Measurements from ENCODE around the gene BNC2. TPM values are rescaled to one million over a fixed set of nuclear protein-coding genes. Genes with fewer than 3 reads are reported as not detected.
A peak's percentile ranks its signal among the peaks of the same experiment; 100 is the strongest.

Gene BNC2
- polyA plus RNA-seq, 4 donors: 0.81 to 11.1 (median 1.3) TPM; not detected in 1

DNA sequence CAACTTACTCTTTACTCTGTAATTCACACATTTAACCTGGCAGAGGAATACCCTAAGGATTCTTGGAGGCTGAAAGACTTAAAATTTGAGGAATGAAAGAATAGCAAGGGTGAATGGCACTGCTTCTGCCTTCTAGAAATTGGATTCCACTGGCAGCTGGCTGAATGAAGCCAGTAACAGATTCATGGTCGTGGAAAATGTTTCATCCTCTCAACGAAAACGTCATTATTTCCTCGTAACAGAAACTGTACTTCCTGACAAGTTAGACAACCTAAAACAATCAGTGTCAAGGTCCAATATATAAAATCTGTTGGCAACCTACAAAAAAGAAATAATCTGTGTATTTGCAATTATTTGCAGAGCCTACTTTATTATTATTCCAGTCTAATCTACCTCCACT, 39.7 kb downstream of the BNC2 start:
- Histone ChIP-seq H3K4me1 (ENCODE audit: control insufficient read depth in 3 of 3, insufficient read depth in 2 of 3, low read depth in 1 of 3, low read length in 2 of 3) (peaks cover 0 to 9% (median 0%) of the 10 kb centered on the region in 3 donors), H3K27ac (ENCODE audit: low read depth in 1 of 3, low read length in 2 of 3) (no peak overlapping the region), H3K36me3 (ENCODE audit: control insufficient read depth in 3 of 3, insufficient read depth in 2 of 3, low read depth in 1 of 3, low read length in 3 of 3) (no peaks in the 10 kb centered on the region), H3K9me3 (ENCODE audit: control insufficient read depth in 2 of 2, insufficient read depth in 1 of 2, low read depth in 1 of 2, low read length in 1 of 2) (no peaks in the 10 kb centered on the region), H3K27me3 (ENCODE audit: control insufficient read depth in 3 of 3, insufficient read depth in 3 of 3, low read length in 3 of 3) (peaks cover 0 to 3% (median 0%) of the 10 kb centered on the region in 3 donors), H3K4me3 (ENCODE audit: low read depth in 1 of 3, low read length in 3 of 3) (no peak overlapping the region)
- DNase-seq (no peak), FAIRE-seq (no peak)
- WGBS, 3 donors: 49 to 70% (median 66%) methylated on average over 4 of the region's 4 CpGs

DNA sequence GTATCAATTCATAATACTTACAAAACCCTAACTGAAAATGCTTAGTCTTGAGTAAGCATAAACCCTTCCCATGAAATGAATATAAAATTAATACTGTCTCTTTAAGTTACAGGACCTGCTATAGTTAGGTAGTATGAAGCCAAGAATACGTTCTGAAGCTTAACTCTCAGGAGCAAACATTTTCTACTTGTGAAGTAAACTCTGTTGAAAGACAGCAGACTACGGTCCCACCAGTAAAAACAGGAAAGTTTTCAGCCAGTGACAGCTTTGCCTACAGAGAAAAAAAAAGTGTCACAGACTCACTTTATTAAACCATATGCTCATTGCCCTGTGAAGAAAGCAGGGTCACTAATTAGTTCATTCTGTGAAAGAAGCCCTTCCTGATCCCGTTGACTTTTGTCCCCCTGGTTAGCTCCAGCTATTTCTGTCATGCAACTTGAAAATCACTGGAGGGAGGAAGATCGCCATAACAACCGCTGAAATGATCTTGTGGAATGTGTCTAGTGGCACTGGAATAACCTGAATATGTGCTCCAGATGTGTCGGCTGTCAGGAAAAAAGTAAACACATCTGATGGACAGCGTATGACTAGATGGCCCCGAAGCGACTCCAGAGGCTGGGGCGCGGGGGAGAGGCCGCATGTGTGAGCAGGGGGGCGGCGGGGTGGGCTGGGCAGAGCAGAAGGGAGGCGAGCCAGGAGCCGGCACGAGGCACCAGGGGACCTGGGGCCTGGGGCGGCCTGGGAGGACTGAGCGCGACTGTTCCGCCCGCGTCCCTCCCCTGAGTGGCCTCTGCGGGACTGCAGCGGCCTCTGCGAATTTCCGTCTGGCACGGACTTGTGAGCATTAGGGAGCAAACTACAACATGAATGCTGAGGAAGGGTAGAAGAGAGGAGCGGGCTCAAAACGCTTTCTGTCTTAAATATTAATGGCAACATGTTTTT, 41.9 kb downstream of the BNC2 start:
- 11 to 24% (median 15%) methylated on average over 29 to 30 of the region's 30 CpGs for WGBS, 3 donors
- H3K27ac ChIP-seq (ENCODE audit: low read depth in 1 of 3, low read length in 2 of 3): peak overlapping the region in 2 of 3 donors; percentile 27 to 64
- H3K4me3 ChIP-seq (ENCODE audit: low read depth in 1 of 3, low read length in 3 of 3): peak overlapping the region in 2 of 3 donors; percentile 5 to 13
- peak in 1 of 2 donors; percentile 80 for DNase-seq
- H3K4me1 ChIP-seq (ENCODE audit: control insufficient read depth in 3 of 3, insufficient read depth in 2 of 3, low read depth in 1 of 3, low read length in 2 of 3): peaks cover 0 to 12% (median 0%) of the 10 kb centered on the region in 3 donors
- H3K27me3 ChIP-seq (ENCODE audit: control insufficient read depth in 3 of 3, insufficient read depth in 3 of 3, low read length in 3 of 3): peaks cover 0 to 3% (median 0%) of the 10 kb centered on the region in 3 donors
- H3K36me3 ChIP-seq (ENCODE audit: control insufficient read depth in 3 of 3, insufficient read depth in 2 of 3, low read depth in 1 of 3, low read length in 3 of 3): no peaks in the 10 kb centered on the region
- FAIRE-seq: no peak
- H3K9me3 ChIP-seq (ENCODE audit: control insufficient read depth in 2 of 2, insufficient read depth in 1 of 2, low read depth in 1 of 2, low read length in 1 of 2): no peaks in the 10 kb centered on the region

DNA sequence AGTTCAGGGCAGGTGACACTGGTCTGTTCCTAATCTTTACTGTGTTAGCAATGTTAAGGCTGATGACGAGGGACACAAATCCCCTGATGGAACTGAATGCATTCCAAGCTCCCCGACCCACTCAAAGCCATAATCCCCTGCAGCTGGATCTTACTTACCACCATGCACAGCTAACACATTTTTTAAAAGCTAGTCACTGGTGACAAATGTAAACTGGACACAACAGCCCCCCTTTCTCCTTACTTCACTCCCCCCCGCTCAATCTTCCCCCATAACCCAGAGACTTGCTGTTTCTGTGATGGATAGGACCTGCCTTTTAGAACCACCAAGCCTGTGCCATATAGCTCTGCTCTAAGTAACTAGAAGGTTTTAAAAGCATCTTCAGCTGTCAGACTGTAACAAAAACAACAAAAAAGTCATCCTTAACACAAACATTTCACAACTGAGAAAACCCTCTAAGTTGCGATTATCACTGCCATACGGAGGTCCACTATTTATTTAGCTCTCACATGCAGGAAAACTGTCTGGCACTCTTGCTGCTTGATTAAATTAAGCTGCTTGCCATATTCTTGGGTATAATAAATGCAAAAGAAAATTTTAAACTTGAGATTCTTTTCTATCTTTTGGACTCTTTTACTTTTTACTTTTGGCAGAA, 44.4 kb downstream of the BNC2 start:
- Histone ChIP-seq H3K4me1 (ENCODE audit: control insufficient read depth in 3 of 3, insufficient read depth in 2 of 3, low read depth in 1 of 3, low read length in 2 of 3) (peaks cover 0 to 7% (median 0%) of the 10 kb centered on the region in 3 donors), H3K27me3 (ENCODE audit: control insufficient read depth in 3 of 3, insufficient read depth in 3 of 3, low read length in 3 of 3) (peaks cover 0 to 3% (median 0%) of the 10 kb centered on the region in 3 donors), H3K9me3 (ENCODE audit: control insufficient read depth in 2 of 2, insufficient read depth in 1 of 2, low read depth in 1 of 2, low read length in 1 of 2) (no peaks in the 10 kb centered on the region), H3K4me3 (ENCODE audit: low read depth in 1 of 3, low read length in 3 of 3) (no peak overlapping the region), H3K36me3 (ENCODE audit: control insufficient read depth in 3 of 3, insufficient read depth in 2 of 3, low read depth in 1 of 3, low read length in 3 of 3) (no peaks in the 10 kb centered on the region), H3K27ac (ENCODE audit: low read depth in 1 of 3, low read length in 2 of 3) (peak overlapping the region in 1 of 3 donors; percentile 5)
- FAIRE-seq (no peak), DNase-seq (no peak)
- WGBS, 3 donors: 64 to 77% (median 74%) methylated on average over 5 of the region's 5 CpGs

DNA sequence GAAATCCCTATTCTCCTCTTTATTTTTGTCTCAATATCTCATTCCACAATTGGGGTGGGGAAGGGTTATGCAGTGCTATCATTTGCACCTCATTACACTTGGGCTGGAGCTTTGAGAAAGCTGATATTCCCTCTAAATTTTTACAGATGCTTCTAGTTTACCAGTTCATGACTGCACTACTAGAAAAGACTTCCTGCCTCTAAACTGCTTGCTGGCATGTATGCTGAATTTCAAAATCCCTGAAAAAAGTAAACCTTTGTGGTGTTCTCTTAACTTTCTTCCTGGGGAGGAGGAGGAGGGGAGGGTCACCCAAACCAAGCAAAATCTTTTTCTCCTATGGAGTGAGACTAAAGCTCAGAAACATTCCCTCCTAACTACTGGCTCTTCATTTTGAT, 45.1 kb downstream of the BNC2 start:
- Histone ChIP-seq H3K4me1 (ENCODE audit: control insufficient read depth in 3 of 3, insufficient read depth in 2 of 3, low read depth in 1 of 3, low read length in 2 of 3) (peaks cover 0 to 7% (median 0%) of the 10 kb centered on the region in 3 donors), H3K36me3 (ENCODE audit: control insufficient read depth in 3 of 3, insufficient read depth in 2 of 3, low read depth in 1 of 3, low read length in 3 of 3) (no peaks in the 10 kb centered on the region), H3K9me3 (ENCODE audit: control insufficient read depth in 2 of 2, insufficient read depth in 1 of 2, low read depth in 1 of 2, low read length in 1 of 2) (no peaks in the 10 kb centered on the region), H3K27me3 (ENCODE audit: control insufficient read depth in 3 of 3, insufficient read depth in 3 of 3, low read length in 3 of 3) (peaks cover 0 to 3% (median 0%) of the 10 kb centered on the region in 3 donors), H3K27ac (ENCODE audit: low read depth in 1 of 3, low read length in 2 of 3) (no peak overlapping the region), H3K4me3 (ENCODE audit: low read depth in 1 of 3, low read length in 3 of 3) (no peak overlapping the region)
- FAIRE-seq (no peak), DNase-seq (no peak)

DNA sequence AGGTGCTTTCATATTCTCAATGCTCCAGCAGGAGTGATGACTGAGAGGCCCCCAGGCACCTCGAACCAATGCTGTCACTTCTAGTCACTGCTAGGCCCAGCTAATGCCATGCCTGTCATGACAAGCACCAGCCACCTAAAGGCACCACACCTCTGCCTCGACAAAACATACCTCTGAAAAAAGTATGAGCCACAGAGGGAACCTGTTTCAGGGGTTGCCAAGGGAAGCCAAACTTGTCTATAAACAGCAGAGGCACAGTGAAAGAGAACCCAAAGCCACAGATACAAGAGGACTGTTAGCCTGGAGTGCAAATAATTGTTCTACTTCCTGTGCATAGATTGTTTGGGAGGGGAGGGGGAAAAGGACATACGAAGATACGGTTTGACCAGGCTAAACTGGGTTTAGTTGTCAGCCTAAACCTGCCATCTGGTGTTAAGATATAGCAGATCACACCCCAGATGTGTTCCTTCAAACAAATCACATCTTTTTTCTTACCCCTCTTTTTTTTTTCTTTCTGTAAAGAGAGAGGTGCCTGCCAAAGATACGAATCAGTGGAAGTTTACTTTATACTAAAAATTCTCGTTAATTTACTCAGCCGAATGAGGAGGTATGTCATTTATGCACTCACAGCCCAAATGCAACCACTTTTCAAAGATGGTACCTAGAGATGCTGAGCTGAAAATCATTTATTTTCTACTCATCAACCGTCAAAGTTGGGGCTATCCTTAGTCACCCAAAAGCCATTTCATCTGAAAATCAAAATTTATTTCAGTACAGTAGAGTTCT, 45.7 kb downstream of the BNC2 start:
- H3K4me3 ChIP-seq (ENCODE audit: low read depth in 1 of 3, low read length in 3 of 3): no peak overlapping the region
- DNase-seq (peak in 1 of 2 donors; percentile 39), FAIRE-seq (no peak)
- no peaks in the 10 kb centered on the region for H3K9me3 ChIP-seq (ENCODE audit: control insufficient read depth in 2 of 2, insufficient read depth in 1 of 2, low read depth in 1 of 2, low read length in 1 of 2)
- no peaks in the 10 kb centered on the region for H3K36me3 ChIP-seq (ENCODE audit: control insufficient read depth in 3 of 3, insufficient read depth in 2 of 3, low read depth in 1 of 3, low read length in 3 of 3)
- 46 to 53% (median 50%) methylated on average over 8 of the region's 8 CpGs for WGBS, 3 donors
- H3K27ac ChIP-seq (ENCODE audit: low read depth in 1 of 3, low read length in 2 of 3): peak overlapping the region in 2 of 3 donors; percentile 14 to 39
- H3K4me1 ChIP-seq (ENCODE audit: control insufficient read depth in 3 of 3, insufficient read depth in 2 of 3, low read depth in 1 of 3, low read length in 2 of 3): peaks cover 0 to 7% (median 0%) of the 10 kb centered on the region in 3 donors
- H3K27me3 ChIP-seq (ENCODE audit: control insufficient read depth in 3 of 3, insufficient read depth in 3 of 3, low read length in 3 of 3): peaks cover 0 to 3% (median 0%) of the 10 kb centered on the region in 3 donors

DNA sequence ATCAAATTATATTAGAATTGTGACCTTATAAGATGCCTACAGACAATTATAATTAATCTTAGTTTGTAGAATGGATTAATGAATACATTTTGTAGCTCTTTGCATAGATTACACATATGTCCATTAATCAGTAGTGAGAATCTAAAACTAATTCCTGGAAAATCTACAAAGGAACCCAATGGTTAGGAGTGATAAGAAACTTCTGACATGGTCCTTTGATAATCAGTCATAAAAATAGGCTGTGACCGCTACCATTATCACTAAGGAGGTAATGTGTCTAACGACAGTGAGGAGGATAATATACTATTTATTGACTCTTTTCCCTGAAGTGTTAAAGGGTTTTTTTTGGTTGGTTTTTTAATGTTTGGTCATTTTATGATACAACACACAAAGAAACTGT, 46.6 kb downstream of the BNC2 start:
- peaks cover 0 to 3% (median 0%) of the 10 kb centered on the region in 3 donors for H3K27me3 ChIP-seq (ENCODE audit: control insufficient read depth in 3 of 3, insufficient read depth in 3 of 3, low read length in 3 of 3)
- no peak overlapping the region for H3K4me3 ChIP-seq (ENCODE audit: low read depth in 1 of 3, low read length in 3 of 3)
- 17 to 65% (median 39%) methylated on average over 2 of the region's 2 CpGs for WGBS, 3 donors
- H3K27ac ChIP-seq (ENCODE audit: low read depth in 1 of 3, low read length in 2 of 3): no peak overlapping the region
- FAIRE-seq (no peak), DNase-seq (no peak)
- H3K36me3 ChIP-seq (ENCODE audit: control insufficient read depth in 3 of 3, insufficient read depth in 2 of 3, low read depth in 1 of 3, low read length in 3 of 3): no peaks in the 10 kb centered on the region
- H3K4me1 ChIP-seq (ENCODE audit: control insufficient read depth in 3 of 3, insufficient read depth in 2 of 3, low read depth in 1 of 3, low read length in 2 of 3): peaks cover 0 to 7% (median 0%) of the 10 kb centered on the region in 3 donors
- no peaks in the 10 kb centered on the region for H3K9me3 ChIP-seq (ENCODE audit: control insufficient read depth in 2 of 2, insufficient read depth in 1 of 2, low read depth in 1 of 2, low read length in 1 of 2)

DNA sequence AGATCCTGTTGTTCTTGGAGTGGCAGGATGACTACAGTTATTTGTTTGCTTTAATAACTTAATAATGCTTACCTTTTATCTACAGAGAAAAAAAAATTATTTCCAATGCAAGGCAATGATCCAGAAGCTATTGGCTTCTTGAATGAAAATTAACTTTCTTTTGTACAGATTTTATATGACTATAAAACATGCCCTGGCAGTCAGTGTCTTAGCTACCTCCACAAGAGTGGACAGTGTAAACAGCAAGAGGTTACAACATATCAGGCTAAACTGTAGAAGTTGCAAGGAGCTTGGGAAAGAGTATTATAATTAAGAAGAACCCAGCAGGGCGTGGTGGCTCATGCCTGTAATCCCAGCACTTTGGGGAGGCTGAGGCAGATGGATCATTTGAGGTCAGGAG, 49.1 kb downstream of the BNC2 start:
- peaks cover 0 to 7% (median 0%) of the 10 kb centered on the region in 3 donors for H3K4me1 ChIP-seq (ENCODE audit: control insufficient read depth in 3 of 3, insufficient read depth in 2 of 3, low read depth in 1 of 3, low read length in 2 of 3)
- WGBS, 3 donors: 37 to 83% (median 39%) methylated on average over 1 of the region's 1 CpG
- no peak overlapping the region for H3K4me3 ChIP-seq (ENCODE audit: low read depth in 1 of 3, low read length in 3 of 3)
- DNase-seq (no peak), FAIRE-seq (no peak)
- H3K36me3 ChIP-seq (ENCODE audit: control insufficient read depth in 3 of 3, insufficient read depth in 2 of 3, low read depth in 1 of 3, low read length in 3 of 3): no peaks in the 10 kb centered on the region
- no peak overlapping the region for H3K27ac ChIP-seq (ENCODE audit: low read depth in 1 of 3, low read length in 2 of 3)
- H3K9me3 ChIP-seq (ENCODE audit: control insufficient read depth in 2 of 2, insufficient read depth in 1 of 2, low read depth in 1 of 2, low read length in 1 of 2): no peaks in the 10 kb centered on the region
- H3K27me3 ChIP-seq (ENCODE audit: control insufficient read depth in 3 of 3, insufficient read depth in 3 of 3, low read length in 3 of 3): no peaks in the 10 kb centered on the region

DNA sequence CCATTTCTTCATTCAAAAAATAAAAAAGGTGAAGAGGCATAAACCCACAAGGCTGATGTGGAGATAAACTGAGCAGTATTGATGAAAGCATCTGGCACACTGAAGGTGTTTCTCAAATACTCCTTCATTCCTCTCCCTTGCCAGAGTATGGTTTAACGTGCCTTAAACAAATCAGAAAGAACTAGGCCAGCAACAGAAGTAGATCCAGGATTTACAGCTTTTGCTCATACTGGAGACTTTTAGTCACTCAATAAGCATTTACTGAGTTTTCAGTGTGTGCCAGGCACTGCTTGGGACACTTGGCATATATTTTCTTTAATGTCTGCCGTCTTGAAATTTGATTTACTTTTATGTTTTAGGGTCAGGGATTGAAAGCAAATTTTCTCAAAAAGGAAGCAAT, 53.0 kb downstream of the BNC2 start:
- DNase-seq (no peak), FAIRE-seq (no peak)
- 64 to 72% (median 71%) methylated on average over 2 of the region's 2 CpGs for WGBS, 3 donors

More for the DNA sequence above, 53.0 kb downstream of the BNC2 start:
- Histone ChIP-seq H3K4me3 (ENCODE audit: low read depth in 1 of 3, low read length in 3 of 3) (no peak overlapping the region), H3K9me3 (ENCODE audit: control insufficient read depth in 2 of 2, insufficient read depth in 1 of 2, low read depth in 1 of 2, low read length in 1 of 2) (no peaks in the 10 kb centered on the region), H3K27ac (ENCODE audit: low read depth in 1 of 3, low read length in 2 of 3) (no peak overlapping the region), H3K36me3 (ENCODE audit: control insufficient read depth in 3 of 3, insufficient read depth in 2 of 3, low read depth in 1 of 3, low read length in 3 of 3) (no peaks in the 10 kb centered on the region), H3K4me1 (ENCODE audit: control insufficient read depth in 3 of 3, insufficient read depth in 2 of 3, low read depth in 1 of 3, low read length in 2 of 3) (no peaks in the 10 kb centered on the region), H3K27me3 (ENCODE audit: control insufficient read depth in 3 of 3, insufficient read depth in 3 of 3, low read length in 3 of 3) (no peaks in the 10 kb centered on the region)
